Measurements from ENCODE around the gene BSG. TPM values are rescaled to one million over a fixed set of nuclear protein-coding genes. Genes with fewer than 3 reads are reported as not detected.

The BSG gene
- polyA plus RNA-seq, 4 donors, result 264 to 534 (median 410) TPM

Other genes starting within 250 kb of the BSG start
- 10 to 100 TPM; 23.5 to 33.9 (median 28.2) TPM for gene MIER2, start 227.8 kb upstream of the BSG start, polyA plus RNA-seq (ENCODE audit: insufficient read length in 4 of 4)
- 1 to 10 TPM; 1.2 to 2.9 (median 1.8) TPM for gene C2CD4C, start 163.4 kb upstream of the BSG start, polyA plus RNA-seq (ENCODE audit: insufficient read length in 4 of 4)
- 10 to 100 TPM; 24.6 to 39.6 (median 29.3) TPM for gene SHC2, start 111.6 kb upstream of the BSG start, polyA plus RNA-seq (ENCODE audit: insufficient read length in 4 of 4)
- gene MADCAM1, start 76.1 kb upstream of the BSG start, polyA plus RNA-seq (ENCODE audit: insufficient read length in 4 of 4), result 1 to 10 TPM; 2.8 to 5.8 (median 4.5) TPM
- 10 to 100 TPM in 2 of 4 donors, 1 to 10 TPM in 2; 5.3 to 16.9 (median 9.5) TPM for gene TPGS1, start 65.1 kb upstream of the BSG start, polyA plus RNA-seq (ENCODE audit: insufficient read length in 4 of 4)
- gene CDC34, start 40.8 kb upstream of the BSG start, polyA plus RNA-seq (ENCODE audit: insufficient read length in 4 of 4), result 10 to 100 TPM; 50.0 to 71.2 (median 60.9) TPM
- gene GZMM, start 28.5 kb upstream of the BSG start, polyA plus RNA-seq (ENCODE audit: insufficient read length in 4 of 4), result under 1 TPM in 3 of 4 donors, not detected in 1; 0.23 to 0.94 (median 0.37) TPM
- gene HCN2, start 17.3 kb downstream of the BSG start, polyA plus RNA-seq (ENCODE audit: insufficient read length in 4 of 4), result under 1 TPM; 0.19 to 0.74 (median 0.38) TPM
- 10 to 100 TPM; 37.1 to 65.9 (median 53.1) TPM for gene POLRMT, start 60.9 kb downstream of the BSG start, polyA plus RNA-seq (ENCODE audit: insufficient read length in 4 of 4)
- gene FGF22, start 67.3 kb downstream of the BSG start, polyA plus RNA-seq (ENCODE audit: insufficient read length in 4 of 4), result under 1 TPM; 0.11 to 0.55 (median 0.34) TPM
- 10 to 100 TPM; 19.4 to 37.5 (median 20.5) TPM for gene RNF126, start 90.6 kb downstream of the BSG start, polyA plus RNA-seq (ENCODE audit: insufficient read length in 4 of 4)
- 10 to 100 TPM; 14.3 to 18.8 (median 17.7) TPM for gene FSTL3, start 103.8 kb downstream of the BSG start, polyA plus RNA-seq (ENCODE audit: insufficient read length in 4 of 4)
- under 1 TPM in 3 of 4 donors, not detected in 1; 0.22 to 0.46 (median 0.23) TPM for gene PRSS57, start 122.9 kb downstream of the BSG start, polyA plus RNA-seq (ENCODE audit: insufficient read length in 4 of 4)
- gene PALM, start 136.3 kb downstream of the BSG start, polyA plus RNA-seq (ENCODE audit: insufficient read length in 4 of 4), result 100 to 1,000 TPM in 1 of 4 donors, 10 to 100 TPM in 3; 63.6 to 111 (median 78.1) TPM
- 10 to 100 TPM in 1 of 4 donors, 1 to 10 TPM in 2, under 1 TPM in 1; 0.44 to 10.6 (median 6.8) TPM for gene MISP, start 178.5 kb downstream of the BSG start, polyA plus RNA-seq (ENCODE audit: insufficient read length in 4 of 4)
- 100 to 1,000 TPM; 292 to 417 (median 389) TPM for gene PTBP1, start 224.9 kb downstream of the BSG start, polyA plus RNA-seq (ENCODE audit: insufficient read length in 4 of 4)
- gene PLPPR3, start 249.4 kb downstream of the BSG start, polyA plus RNA-seq (ENCODE audit: insufficient read length in 4 of 4), result 10 to 100 TPM; 10.3 to 18.9 (median 11.4) TPM